Subcutaneous adipose tissue (tissue), 4 donors: ENCODE measurements around the gene RBM4B. TPM values are rescaled to one million over a fixed set of nuclear protein-coding genes. Genes with fewer than 3 reads are reported as not detected.

ENCODE experiments used
- small RNA-seq: library from RNA; depleted of rRNA; stranded (forward); fragments of <200 nt; gene quantifications from one replicate; pipeline ENCODE3, GENCODE V24; 2016
- total RNA-seq, 4 donors: library from RNA; depleted of rRNA; stranded (reverse); fragments of >200 nt; gene quantifications; one replicate each; pipeline ENCODE4 v1.1.0, GENCODE V29; 2016
- TF ChIP-seq, protein P1 (sequence below): fragments of 450-650 bp; IDR thresholded peaks from one replicate; pipeline ENCODE4 v1.5.1; 2016; ENCODE audit warnings: low read depth, mild to moderate bottlenecking, control low read depth, antibody characterized with exemption, moderate library complexity

RBM4B gene
- total RNA-seq, 4 donors from 2014 or later, result 3.9 to 10.2 (median 9.0) TPM

DNA sequence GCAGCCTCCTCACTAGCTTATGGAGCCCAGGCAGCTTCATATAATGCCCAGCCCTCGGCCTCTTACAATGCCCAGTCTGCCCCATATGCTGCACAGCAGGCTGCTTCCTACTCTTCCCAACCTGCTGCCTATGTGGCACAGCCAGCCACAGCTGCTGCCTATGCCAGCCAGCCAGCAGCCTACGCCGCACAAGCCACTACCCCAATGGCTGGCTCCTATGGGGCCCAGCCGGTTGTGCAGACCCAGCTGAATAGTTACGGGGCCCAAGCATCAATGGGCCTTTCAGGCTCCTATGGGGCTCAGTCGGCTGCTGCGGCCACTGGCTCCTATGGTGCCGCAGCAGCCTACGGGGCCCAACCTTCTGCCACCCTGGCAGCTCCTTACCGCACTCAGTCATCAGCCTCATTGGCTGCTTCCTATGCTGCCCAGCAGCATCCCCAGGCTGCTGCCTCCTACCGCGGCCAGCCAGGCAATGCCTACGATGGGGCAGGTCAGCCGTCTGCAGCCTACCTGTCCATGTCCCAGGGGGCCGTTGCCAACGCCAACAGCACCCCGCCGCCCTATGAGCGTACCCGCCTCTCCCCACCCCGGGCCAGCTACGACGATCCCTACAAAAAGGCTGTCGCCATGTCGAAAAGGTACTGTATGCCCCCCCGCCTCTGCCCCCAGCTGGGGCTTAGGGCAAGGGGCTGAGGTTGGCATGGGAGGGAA, 52.5 kb downstream of the RBM4B start:
- TF ChIP-seq, protein P1, sequence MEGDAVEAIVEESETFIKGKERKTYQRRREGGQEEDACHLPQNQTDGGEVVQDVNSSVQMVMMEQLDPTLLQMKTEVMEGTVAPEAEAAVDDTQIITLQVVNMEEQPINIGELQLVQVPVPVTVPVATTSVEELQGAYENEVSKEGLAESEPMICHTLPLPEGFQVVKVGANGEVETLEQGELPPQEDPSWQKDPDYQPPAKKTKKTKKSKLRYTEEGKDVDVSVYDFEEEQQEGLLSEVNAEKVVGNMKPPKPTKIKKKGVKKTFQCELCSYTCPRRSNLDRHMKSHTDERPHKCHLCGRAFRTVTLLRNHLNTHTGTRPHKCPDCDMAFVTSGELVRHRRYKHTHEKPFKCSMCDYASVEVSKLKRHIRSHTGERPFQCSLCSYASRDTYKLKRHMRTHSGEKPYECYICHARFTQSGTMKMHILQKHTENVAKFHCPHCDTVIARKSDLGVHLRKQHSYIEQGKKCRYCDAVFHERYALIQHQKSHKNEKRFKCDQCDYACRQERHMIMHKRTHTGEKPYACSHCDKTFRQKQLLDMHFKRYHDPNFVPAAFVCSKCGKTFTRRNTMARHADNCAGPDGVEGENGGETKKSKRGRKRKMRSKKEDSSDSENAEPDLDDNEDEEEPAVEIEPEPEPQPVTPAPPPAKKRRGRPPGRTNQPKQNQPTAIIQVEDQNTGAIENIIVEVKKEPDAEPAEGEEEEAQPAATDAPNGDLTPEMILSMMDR, result no peak

DNA sequence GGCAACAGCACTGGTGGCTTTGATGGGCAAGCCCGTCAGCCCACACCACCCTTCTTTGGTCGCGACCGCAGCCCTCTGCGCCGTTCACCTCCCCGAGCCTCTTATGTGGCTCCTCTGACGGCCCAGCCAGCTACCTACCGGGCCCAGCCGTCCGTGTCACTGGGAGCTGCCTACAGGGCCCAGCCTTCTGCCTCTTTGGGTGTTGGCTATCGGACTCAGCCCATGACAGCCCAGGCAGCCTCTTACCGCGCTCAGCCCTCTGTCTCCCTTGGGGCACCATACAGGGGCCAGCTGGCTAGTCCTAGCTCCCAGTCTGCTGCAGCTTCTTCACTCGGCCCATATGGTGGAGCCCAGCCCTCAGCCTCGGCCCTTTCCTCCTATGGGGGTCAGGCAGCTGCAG, 53.2 kb downstream of the RBM4B start:
- TF ChIP-seq, protein P1, result no peak

DNA sequence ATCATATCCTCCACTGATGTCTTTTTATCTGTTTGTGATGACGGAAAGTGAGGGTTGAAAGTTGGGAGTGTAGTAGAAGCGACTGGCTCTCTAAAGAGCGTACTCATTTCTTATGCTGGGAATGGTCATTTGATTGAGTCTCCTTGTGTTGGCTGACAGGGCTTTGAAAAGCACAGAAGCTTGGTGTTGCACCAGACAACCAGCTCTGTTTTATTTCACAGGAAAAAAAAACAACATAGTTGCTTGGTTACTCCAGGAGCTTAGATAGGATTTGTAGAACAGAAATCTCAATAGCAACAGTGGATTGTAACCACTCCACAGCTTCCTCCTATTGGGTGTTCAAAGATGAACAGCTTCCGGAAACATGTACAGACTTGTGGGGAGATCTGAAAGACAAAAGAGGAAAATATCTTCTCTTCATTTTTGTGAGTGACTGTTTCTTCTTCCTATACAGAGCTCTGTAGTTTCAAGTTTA, 58.6 kb downstream of the RBM4B start:
- TF ChIP-seq, protein P1, result no peak

DNA sequence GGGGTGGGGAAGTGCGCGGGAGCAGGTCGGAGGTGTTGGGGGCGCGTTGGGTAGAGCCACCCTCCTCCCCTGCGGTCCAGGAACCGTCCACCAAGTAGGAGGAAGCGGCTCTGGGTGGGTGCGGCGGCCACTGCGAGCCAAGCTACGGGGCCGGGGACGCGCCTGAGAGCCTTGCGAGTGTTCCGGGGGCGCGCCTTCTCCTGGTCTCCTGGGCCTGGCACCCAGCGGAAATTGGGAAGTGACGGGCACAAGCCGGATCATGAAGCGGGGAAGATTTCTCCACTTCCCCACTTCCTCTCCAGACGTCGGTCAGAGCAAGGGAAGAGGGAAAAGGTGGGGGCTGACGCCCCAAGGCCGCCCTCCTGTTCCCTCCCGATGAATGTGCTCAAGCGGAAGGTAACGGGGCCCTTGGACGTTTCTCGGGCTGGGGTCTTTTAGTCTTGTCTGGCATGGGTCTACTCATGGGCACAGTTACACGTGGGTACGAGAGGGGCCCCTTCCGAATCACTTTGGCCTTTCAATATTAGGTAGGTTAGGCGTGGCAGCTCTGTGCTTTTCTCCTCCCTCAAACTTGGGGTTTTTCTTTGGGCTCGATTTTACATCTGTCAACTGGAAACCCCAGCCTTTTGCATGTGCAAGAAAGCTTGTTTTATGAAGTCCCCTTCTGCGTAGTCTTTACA, 60.4 kb downstream of the RBM4B start:
- TF ChIP-seq, protein P1, result no peak

DNA sequence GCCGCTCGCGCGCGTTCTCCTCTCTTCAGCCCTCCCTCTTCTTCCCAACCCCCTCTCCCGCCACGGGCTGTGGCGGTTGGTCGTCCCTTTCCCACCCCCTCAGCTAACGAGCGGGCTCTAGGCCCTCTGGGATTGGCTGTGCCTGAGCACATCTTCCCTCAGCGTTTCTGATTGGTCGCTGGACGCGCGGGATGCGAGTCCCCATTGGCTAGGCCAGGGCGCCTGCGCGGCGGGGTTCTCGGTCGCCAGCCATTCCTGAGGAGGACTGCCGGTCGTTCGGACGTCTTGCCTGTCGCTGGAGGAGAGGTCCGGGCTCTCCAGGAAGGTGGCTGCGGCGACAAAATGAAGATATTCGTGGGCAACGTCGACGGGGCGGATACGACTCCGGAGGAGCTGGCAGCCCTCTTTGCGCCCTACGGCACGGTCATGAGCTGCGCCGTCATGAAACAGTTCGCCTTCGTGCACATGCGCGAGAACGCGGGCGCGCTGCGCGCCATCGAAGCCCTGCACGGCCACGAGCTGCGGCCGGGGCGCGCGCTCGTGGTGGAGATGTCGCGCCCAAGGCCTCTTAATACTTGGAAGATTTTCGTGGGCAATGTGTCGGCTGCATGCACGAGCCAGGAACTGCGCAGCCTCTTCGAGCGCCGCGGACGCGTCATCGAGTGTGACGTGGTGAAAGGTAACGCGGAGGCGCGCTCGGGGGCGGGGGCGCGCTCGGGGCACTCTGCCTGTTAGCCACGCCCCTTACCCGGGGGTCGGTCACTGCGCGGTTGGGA, 61.1 kb downstream of the RBM4B start, which contains the start of gene RBM14:
TSS of gene RBM14 (plus strand) at position 252 of the 776 bp plus-strand sequence. CDS start at position 343, 91 bp downstream.
- TF ChIP-seq, protein P1, result no peak

Small RNA genes within 50 kb of the gene (small RNA-seq; reads per million reads assigned to genes)
- gene RN7SL12P, result not detected
- gene RNU4-39P, result not detected

Other genes starting within 250 kb of the RBM4B start
- 10 to 100 TPM; 26.7 to 41.8 (median 39.6) TPM for gene MRPL11, start 239.0 kb downstream of the RBM4B start, total RNA-seq
- 10 to 100 TPM in 3 of 4 donors, 1 to 10 TPM in 1; 8.0 to 16.6 (median 12.6) TPM for gene PELI3, start 211.0 kb downstream of the RBM4B start, total RNA-seq
- 10 to 100 TPM; 12.6 to 17.8 (median 15.7) TPM for gene DPP3, start 197.5 kb downstream of the RBM4B start, total RNA-seq
- gene BBS1, start 167.3 kb downstream of the RBM4B start, total RNA-seq, result 10 to 100 TPM; 25.5 to 53.7 (median 39.3) TPM
- 10 to 100 TPM in 3 of 4 donors, 1 to 10 TPM in 1; 4.4 to 16.4 (median 12.5) TPM for gene ZDHHC24, start 131.8 kb downstream of the RBM4B start, total RNA-seq
- under 1 TPM in 1 of 4 donors, not detected in 3; 0.22 TPM for gene ACTN3, start 131.0 kb downstream of the RBM4B start, total RNA-seq
- 100 to 1,000 TPM in 3 of 4 donors, 10 to 100 TPM in 1; 55.9 to 196 (median 121) TPM for gene CTSF, start 109.3 kb downstream of the RBM4B start, total RNA-seq
- gene CCDC87, start 84.8 kb downstream of the RBM4B start, total RNA-seq, result under 1 TPM in 1 of 4 donors, not detected in 3; 0.17 TPM
- gene CCS, start 84.7 kb downstream of the RBM4B start, total RNA-seq, result 10 to 100 TPM; 17.6 to 35.6 (median 24.0) TPM
- 10 to 100 TPM; 25.8 to 49.3 (median 39.6) TPM for gene RBM14, start 61.3 kb downstream of the RBM4B start, total RNA-seq
- gene RBM4, start 39.2 kb downstream of the RBM4B start, total RNA-seq, result 10 to 100 TPM; 51.7 to 93.3 (median 68.6) TPM
- gene SPTBN2, start 51.3 kb upstream of the RBM4B start, total RNA-seq, result 10 to 100 TPM in 1 of 4 donors, 1 to 10 TPM in 3; 1.9 to 15.3 (median 5.2) TPM
- 10 to 100 TPM in 3 of 4 donors, 1 to 10 TPM in 1; 8.8 to 13.4 (median 11.7) TPM for gene RCE1, start 165.6 kb upstream of the RBM4B start, total RNA-seq
- gene LRFN4, start 179.2 kb upstream of the RBM4B start, total RNA-seq, result 10 to 100 TPM in 2 of 4 donors, 1 to 10 TPM in 2; 6.8 to 21.5 (median 9.8) TPM